RPMI8226 (cell line): ENCODE measurements around the gene CCDC167.
A peak's percentile ranks its signal among the peaks of the same experiment; 100 is the strongest.
"Not testable (repeated sequence)": the region's sequence is repeated elsewhere in the genome, so short reads cannot be mapped to it uniquely, and the experiment has no call there.

Experiments used
- DNase-seq: peaks from one replicate; pipeline ENCODE4 v3.0.0-alpha.2; 2015

CCDC167 gene

GRCh38 chr6:37459981-37460800, 39.5 kb downstream of the CCDC167 start:
- DNase-seq, result no peak

DNA sequence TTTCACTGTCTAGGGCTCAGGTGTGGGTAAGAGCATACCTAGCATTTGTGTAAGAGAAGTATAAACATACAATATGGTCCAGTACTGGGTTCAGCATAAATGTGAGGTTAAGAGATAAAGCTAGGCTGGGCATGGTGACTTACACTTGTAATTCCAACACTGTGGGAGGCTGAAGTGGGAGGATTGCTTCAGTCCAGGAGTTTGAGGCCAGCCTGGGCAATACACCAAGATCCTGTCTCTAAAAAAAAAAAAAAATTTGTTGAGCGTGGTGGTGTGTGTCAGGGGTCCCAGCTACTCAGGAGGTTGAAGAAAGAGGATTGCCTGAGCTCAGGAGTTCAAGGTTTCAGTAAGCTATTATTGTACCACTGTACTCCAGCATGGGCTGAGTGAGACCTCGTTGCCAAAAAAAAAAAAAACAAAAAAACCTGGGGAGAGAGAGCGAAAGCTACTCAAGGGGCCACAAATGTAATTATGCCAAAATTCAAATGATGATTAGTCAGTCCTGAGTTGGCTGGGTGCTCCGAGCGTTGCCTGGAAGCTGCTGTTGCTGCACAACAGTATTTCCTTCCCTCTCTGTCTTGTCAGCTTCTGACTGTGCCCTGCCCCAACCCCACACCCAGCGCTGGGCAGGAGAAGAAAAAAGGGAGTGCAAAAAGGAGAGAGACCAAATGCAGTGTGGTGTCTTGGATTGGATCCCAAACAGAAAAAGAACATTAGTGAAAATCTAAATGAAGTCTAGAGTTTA, 42.7 kb downstream of the CCDC167 start:
- no peak for DNase-seq

GRCh38 chr6:37456126-37456525, 43.6 kb downstream of the CCDC167 start:
- no peak for DNase-seq

DNA sequence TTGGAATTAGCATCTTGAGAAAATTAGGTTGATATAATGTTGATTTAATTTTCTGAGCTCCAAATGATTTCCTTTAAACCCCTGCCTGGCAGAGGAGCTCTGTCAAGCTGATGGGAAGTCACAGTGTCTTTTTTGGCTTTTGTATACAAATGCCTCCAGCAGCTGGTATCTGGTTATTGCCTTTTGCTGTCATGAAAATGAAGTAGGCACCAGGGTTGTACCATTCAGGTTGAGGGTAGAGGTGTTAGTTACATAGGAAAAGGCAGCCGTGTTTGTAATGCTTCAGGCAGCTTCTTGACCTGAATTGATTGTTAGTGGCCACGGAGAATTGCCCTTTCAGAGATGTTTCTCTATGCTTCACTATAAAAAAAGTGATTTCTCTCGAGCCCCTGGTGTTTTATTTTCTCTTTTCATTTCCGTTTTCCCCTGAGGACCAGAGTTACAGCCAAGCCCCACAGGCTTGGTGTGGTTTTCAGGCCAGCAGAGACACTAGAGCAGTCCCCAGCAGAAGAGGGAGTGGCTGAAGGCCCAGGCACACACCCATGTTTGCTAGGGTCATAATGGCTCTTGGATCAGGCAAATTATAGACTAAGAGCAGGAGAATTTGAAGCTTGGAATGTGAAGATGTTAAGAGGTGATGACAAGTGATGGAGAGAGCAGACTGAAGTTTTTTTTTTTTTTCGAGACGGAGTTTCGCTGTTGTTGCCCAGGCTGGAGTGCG, 45.1 kb downstream of the CCDC167 start:
- no peak for DNase-seq

DNA sequence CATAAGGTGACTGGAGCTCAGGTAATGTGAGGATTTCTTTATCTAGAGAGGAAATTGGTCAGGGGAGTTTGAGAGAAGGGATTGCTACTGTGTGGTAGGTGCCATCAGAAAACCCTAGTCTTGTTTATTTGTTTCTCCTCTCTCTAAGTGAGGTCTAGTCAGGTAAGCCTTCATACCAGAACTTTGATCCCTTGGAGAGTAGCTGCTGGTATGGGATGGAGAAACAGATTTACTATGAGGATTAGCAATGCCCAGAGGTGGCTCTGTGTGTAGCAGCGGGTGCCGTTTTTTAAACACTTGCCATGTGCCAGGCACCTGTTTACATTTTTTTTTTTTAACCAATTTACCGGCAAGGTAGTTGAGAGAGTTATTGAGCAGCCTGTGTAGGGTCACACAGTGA, 47.2 kb downstream of the CCDC167 start:
- DNase-seq, result no peak

DNA sequence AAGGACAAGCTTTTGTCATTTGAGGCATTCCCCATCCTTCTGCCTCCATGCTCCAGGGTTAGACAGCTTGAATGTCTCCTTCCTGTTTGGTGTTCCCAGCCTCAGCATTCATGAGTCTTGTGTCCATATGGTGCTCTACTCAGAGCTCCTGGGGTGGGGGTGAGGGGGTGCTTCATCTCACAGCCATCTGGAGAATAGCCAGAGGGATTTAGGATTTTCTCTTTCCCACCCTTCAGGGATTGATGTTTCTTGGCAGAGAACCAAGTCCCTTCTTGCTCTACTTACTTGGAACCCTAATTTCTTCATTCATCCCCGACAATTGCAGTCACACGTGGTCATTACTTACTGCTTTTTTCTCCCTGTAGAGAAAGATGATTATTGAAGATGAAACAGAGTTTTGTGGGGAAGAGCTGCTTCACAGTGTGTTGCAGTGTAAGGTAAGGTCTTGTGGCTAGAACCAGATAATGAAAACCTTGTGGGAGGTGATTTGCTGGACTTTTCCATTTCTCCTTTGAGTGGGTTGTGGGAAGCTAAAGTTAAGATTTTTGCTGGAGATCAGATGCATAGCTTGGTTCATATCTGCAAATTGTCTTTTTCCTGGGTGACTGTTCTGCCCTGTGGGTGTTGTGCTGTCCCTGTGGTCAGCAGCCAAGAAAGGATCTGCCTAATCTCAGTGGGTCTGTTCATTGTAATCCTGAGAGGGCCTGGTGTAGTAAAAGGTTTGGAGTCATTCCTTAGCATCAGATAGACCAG, 48.1 kb downstream of the CCDC167 start:
- no peak for DNase-seq

DNA sequence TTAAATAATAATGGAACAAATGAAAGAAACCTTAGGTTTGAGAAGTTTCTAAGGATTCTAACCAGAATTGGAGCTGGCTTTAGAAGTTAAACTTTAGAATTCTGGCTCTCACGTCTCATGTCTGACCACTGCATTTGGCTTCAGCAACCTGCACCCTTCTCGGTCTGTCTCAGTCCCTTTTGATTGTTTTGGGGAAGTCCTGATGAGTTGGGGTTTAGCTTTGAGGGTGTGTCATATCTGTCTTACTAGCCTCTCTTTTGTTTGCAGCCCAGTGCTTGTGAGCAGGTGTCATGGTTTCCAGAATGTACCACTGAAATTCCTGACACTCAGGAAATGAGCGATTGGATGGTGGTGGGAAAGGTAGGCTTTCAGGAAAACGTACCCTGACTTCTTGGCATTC, 49.7 kb downstream of the CCDC167 start:
- no peak for DNase-seq

- not testable (repeated sequence) for DNase-seq
Observed at GRCh38 chr6:37443216-37443542, 56.5 kb downstream of the CCDC167 start.

DNA sequence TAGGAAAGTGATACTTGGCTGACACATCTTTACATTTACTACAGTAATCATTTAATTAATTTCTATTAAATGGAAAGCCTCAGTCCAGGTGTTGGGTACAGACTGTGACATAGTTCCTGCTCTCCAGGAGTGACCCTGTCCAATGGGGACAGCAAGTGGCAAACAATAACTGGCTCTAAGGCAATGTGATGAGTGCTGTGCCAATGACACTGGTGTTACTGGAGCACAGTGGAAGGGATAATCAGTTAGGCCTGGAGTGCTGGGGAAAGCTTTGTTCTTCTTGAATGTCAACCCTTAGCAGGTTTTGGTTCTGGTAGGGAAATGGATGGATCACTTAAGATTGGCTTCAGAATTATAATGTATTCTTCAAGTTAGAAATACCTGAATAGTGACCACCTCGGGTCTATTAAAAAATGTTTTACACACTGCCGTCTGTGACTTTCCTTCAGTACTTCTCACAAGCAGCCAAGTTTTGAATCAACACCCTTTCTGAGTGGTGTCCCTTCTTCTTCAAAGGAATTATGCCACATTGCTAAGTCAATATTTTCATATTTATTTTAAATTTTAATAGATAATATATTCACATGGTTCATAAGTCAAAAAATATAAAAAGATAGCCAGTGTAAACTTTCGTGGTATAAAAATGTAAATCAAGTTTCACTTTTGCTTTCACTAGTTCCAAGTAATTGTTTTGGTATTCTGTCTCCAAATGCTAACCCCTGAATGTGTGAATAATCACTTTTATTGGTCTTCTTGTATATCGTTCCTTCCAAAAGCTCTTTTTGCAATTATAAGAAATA, 57.1 kb downstream of the CCDC167 start:
- DNase-seq, result no peak

- DNase-seq, result no peak
Observed at GRCh38 chr6:37441651-37442050, 58.0 kb downstream of the CCDC167 start.

GRCh38 chr6:37438930-37439329, 60.8 kb downstream of the CCDC167 start:
- DNase-seq, result no peak

DNA sequence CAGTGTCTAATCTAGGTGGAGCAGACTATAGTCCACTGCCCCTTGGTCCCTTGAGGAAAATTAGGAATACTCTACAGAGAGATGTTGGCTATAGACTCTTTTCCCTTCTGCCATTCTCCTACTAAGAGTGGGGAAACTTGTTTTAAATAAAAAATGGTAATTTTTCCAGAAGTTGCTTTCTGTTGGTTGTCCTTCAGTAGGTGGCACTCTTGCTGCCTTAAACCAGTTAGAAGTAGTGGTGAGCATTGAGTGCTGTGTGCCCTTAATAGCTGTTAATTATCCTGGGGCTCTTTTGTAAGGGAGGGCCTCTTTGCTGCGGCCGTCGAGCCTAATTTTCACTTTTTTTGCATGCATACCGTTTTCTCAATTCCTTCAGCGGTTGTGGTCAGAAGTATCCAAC, 63.9 kb downstream of the CCDC167 start:
- DNase-seq, result no peak

- DNase-seq, result no peak
Observed at GRCh38 chr6:37435373-37435772, 64.3 kb downstream of the CCDC167 start.

- DNase-seq, result peak; percentile 45
Observed at GRCh38 chr6:37433657-37434271, 65.9 kb downstream of the CCDC167 start.
